HepG2 (cell line): ENCODE results near the gene SLC6A6. TPM values are rescaled to one million over a fixed set of nuclear protein-coding genes. Genes with fewer than 3 reads are reported as not detected.
A peak's percentile ranks its signal among the peaks of the same experiment; 100 is the strongest.

Source experiments
- ATAC-seq: fragments of 200-7000 bp; cut with Tn5 transposase; 3 replicates; pipeline ENCODE4 v1.9.1; 2020; ENCODE audit warnings: mild to moderate bottlenecking, moderate library complexity
- BruUV-seq: library from RNA; stranded (reverse); fragments of 400-500 nt; replicated peaks from 2 replicates; lab custom pipeline; 2021; lab: Mats Ljungman, UMichigan
- CTCF ChIA-PET: fragments of 300-600 bp; formaldehyde crosslinking; extraction: SDS; loops from one replicate; lab custom pipeline; 2021; ENCODE audit warnings: low total read pairs, inconsistent platforms, low intra/inter-chr PET ratio; lab: Yijun Ruan, JAX
- POLR2A ChIA-PET: fragments of 350-600 bp; sonication (Branson Sonifier 250); formaldehyde crosslinking; loops from one replicate; lab custom pipeline; 2020; ENCODE audit warnings: antibody characterized with exemption, inconsistent platforms; lab: Yijun Ruan, JAX
- DNase-seq: peaks from one replicate; pipeline ENCODE4 v3.0.0-alpha.2; 2015; ENCODE audit warnings: low spot score
- FAIRE-seq: peaks from 3 replicates; lab custom pipeline; 2011; peaks lifted over from hg19 to GRCh38; lab: Jason Lieb, UNC
- H2AFZ ChIP-seq: one replicate; pipeline ENCODE4 v1.6.1; 2011; ENCODE audit warnings: low read length, inconsistent platforms
- H3K27ac ChIP-seq: fragments of 300-600 bp; 3 replicates; pipeline ENCODE4 v1.8.0; 2011; ENCODE audit warnings: mixed run types, mild to moderate bottlenecking, mixed read lengths, low read length, inconsistent platforms; ENCODE audit not compliant: insufficient read depth; ENCODE audit errors: extremely low read length
- H3K27me3 ChIP-seq, 2 experiments: fragments of 200-600 bp in 1 of 2; 2 replicates in 1 of 2; 3 replicates in 1 of 2; pipeline versions ENCODE4 v1.6.0 to v1.8.0; 2011; ENCODE audit warnings: low read length in 2 of 2, mild to moderate bottlenecking in 2 of 2, moderate library complexity in 2 of 2, inconsistent platforms in 1 of 2; ENCODE audit not compliant: insufficient read depth in 2 of 2, control insufficient read depth in 1 of 2
- H3K36me3 ChIP-seq, 2 experiments: fragments of 200-600 bp in 1 of 2; replicated peaks in 1 of 2; 2 replicates in 1 of 2; 3 replicates in 1 of 2; pipeline versions ENCODE4 v1.5.1 to v1.8.0; 2011; ENCODE audit warnings: low read length in 2 of 2, inconsistent platforms in 1 of 2; ENCODE audit not compliant: insufficient read depth in 2 of 2, control insufficient read depth in 1 of 2
- H3K4me1 ChIP-seq: 2 replicates; pipeline ENCODE4 v1.5.1; 2012; ENCODE audit warnings: low read length, inconsistent platforms; ENCODE audit not compliant: insufficient read depth
- H3K4me2 ChIP-seq: 2 replicates; pipeline ENCODE4 v1.6.0; 2011; ENCODE audit warnings: low read depth, low read length, inconsistent platforms
- H3K4me3 ChIP-seq, 3 experiments: fragments of 200-600 bp in 1 of 3; sonication (generic), shearing (Covaris generic) in 1 of 3; replicated peaks in 1 of 3; 2 replicates each; pipeline ENCODE4 v1.5.1; 2011 to 2016; ENCODE audit warnings: low read length in 3 of 3, inconsistent platforms in 2 of 3, low read depth in 2 of 3, mild to moderate bottlenecking in 2 of 3, control low read depth in 1 of 3, mixed read lengths in 1 of 3; ENCODE audit not compliant: insufficient read depth in 1 of 3
- H3K79me2 ChIP-seq: one replicate; pipeline ENCODE4 v1.6.1; 2011; ENCODE audit warnings: low read length, inconsistent platforms; ENCODE audit not compliant: insufficient read depth
- H3K9ac ChIP-seq: 2 replicates; pipeline ENCODE4 v1.6.0; 2011; ENCODE audit warnings: mild to moderate bottlenecking, low read depth, low read length, inconsistent platforms; ENCODE audit not compliant: insufficient read depth
- H3K9me3 ChIP-seq: 2 replicates; pipeline ENCODE4 v1.5.1; 2012; ENCODE audit warnings: mild to moderate bottlenecking, low read length
- H4K20me1 ChIP-seq: 2 replicates; pipeline ENCODE4 v1.6.0; 2011; ENCODE audit warnings: inconsistent platforms, mild to moderate bottlenecking, low read length, moderate library complexity; ENCODE audit not compliant: insufficient read depth
- ZNF768 ChIP-seq: sonication (generic); formaldehyde crosslinking; IDR thresholded peaks from 2 replicates; pipeline ENCODE4 v1.4.0; 2020; ENCODE audit warnings: missing genetic modification reagents
- WGBS: methylation state at CpG from one replicate; pipeline ENCODE4 v1.1.6; 2017; ENCODE audit warnings: low lambda C conversion rate; 5-methylcytosine and 5-hydroxymethylcytosine counted together
- in situ Hi-C: cut with HindIII; loops from 2 replicates; pipeline ENCODE4 v1.10.0; 2017; ENCODE audit warnings: low pct_unique_long_range_greater_than_20kb; ENCODE audit not compliant: extremely low pct_ligation_motif_present
- intact Hi-C: fragments of 100-400 bp; cut with micrococcal nuclease; formaldehyde crosslinking; loops from one replicate; pipeline ENCODE4 v1.10.0; 2022; ENCODE audit not compliant: unreplicated experiment
- polyA plus RNA-seq, 8 experiments: library from polyadenylated mRNA; depleted of rRNA in 3 of 8; stranded (reverse) in 7 of 8; unstranded in 1 of 8; fragments of >200 nt; fragmentation: Illumina TruSeq in 4 of 8; extraction: Trizol in 4 of 8; gene quantifications; 2 replicates each; pipeline versions ENCODE4 v1.2.1 to v1.2.3, GENCODE V29; 2011 to 2016; ENCODE audit warnings: low read depth in 4 of 8, missing spikeins in 1 of 8, mixed read lengths in 1 of 8; ENCODE audit not compliant: insufficient read depth in 1 of 8
- total RNA-seq, 5 experiments: library from RNA; depleted of rRNA; stranded (reverse); fragments of >200 nt; fragmentation: Illumina TruSeq; extraction: Trizol; gene quantifications; 2 replicates each; pipeline ENCODE4 v1.2.3, GENCODE V29; 2016; ENCODE audit warnings: low read depth in 1 of 5
- TF ChIP-seq, protein P1 (sequence below): sonication (generic); formaldehyde crosslinking; IDR thresholded peaks from 2 replicates; pipeline ENCODE4 v1.5.0; 2020; ENCODE audit warnings: missing genetic modification reagents
- TF ChIP-seq, protein P2 (sequence below): sonication (generic); formaldehyde crosslinking; IDR thresholded peaks from 2 replicates; pipeline ENCODE4 v1.9.0; 2021; ENCODE audit warnings: missing genetic modification reagents, borderline replicate concordance

SLC6A6 gene
- total and polyA plus RNA-seq, 2 of the 13 experiments (the other 11 are each of a cell fraction or from before 2014, with no cell fraction given), result 14.1 to 20.7 TPM

DNA sequence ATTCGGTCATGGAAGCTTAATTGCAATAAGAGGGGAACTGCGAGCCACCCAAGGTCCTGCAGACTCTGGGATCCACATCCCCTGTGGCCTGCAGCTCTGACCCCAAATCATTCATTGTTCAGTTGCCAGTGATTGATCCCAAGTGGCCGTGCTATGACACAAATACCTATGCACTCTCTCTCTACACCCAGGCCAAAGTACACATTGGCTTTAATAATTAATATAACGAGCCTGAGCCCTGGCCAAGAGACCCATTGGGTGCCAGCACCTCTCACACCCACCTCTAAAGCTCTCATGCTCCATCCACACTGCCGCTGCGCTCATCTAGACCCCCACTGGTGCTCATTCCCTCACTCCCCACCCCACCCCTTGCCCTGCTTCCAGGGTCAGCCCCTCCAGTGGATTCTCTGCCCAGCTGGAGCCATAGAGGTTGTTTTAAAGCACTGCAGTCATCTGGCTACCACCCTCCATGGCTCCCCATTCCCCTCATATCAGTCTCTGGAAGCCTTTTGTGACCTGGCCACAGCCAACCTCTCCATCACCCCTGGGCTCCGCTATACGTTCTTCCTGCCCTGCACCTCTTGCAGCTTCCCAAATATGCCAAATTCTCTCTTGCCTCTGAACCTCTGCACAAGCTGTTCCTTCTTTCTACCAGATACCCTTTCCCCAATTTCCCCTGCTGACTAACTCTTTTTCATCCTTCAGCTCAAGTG is 37.7 kb upstream of the SLC6A6 start (continued):
- TF ChIP-seq, protein P1, sequence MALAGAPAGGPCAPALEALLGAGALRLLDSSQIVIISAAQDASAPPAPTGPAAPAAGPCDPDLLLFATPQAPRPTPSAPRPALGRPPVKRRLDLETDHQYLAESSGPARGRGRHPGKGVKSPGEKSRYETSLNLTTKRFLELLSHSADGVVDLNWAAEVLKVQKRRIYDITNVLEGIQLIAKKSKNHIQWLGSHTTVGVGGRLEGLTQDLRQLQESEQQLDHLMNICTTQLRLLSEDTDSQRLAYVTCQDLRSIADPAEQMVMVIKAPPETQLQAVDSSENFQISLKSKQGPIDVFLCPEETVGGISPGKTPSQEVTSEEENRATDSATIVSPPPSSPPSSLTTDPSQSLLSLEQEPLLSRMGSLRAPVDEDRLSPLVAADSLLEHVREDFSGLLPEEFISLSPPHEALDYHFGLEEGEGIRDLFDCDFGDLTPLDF, result no peak

DNA sequence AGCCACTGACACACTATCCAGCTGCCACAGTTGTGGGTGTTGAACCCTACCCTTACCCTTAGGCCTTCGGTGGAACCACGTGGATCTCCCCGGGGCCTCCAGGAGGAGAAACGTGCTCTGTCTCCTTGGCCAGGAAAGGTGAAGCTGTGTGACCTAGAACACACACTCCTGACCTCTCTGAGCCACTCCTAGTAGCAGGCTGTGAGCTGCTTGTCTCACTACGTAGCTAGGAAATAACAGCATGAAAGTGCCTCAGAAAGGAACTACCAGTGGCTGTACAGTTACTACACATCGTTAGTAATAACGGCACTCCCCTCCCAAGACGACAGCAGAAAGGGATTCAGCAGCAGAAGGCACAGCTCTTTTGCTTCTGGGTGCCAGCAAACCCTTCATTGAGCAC is 36.2 kb upstream of the SLC6A6 start:
- CTCF ChIA-PET, result no interaction called here
- Histone ChIP-seq H3K4me2 (no peak overlapping the region), H3K27me3 (peaks cover 3 to 23% of the 10 kb centered on the region in 2 experiments; a peak in 3 of 5 replicates), H3K79me2 (no peaks in the 10 kb centered on the region), H3K9me3 (no peaks in the 10 kb centered on the region), H3K4me3 (no peak overlapping the region), H3K36me3 (no peaks in the 10 kb centered on the region), H3K4me1 (peaks cover 20% of the 10 kb centered on the region), H3K27ac (no peak overlapping the region), H3K9ac (no peak overlapping the region), H2AFZ (no peak overlapping the region)
- FAIRE-seq, result no peak
- whole genome bisulfite sequencing, result 15% methylated on average over 4 of the region's 8 CpGs
- BruUV-seq, result no TSS peak
- POLR2A ChIA-PET, result no interaction called here
- intact Hi-C loops, result no loop called here
- ATAC-seq, result no peak
- in situ Hi-C loops, result no loop called here
- TF ChIP-seq ZNF768 (CRISPR knock-in tag), result peak; percentile 49
- TF ChIP-seq, protein P2, sequence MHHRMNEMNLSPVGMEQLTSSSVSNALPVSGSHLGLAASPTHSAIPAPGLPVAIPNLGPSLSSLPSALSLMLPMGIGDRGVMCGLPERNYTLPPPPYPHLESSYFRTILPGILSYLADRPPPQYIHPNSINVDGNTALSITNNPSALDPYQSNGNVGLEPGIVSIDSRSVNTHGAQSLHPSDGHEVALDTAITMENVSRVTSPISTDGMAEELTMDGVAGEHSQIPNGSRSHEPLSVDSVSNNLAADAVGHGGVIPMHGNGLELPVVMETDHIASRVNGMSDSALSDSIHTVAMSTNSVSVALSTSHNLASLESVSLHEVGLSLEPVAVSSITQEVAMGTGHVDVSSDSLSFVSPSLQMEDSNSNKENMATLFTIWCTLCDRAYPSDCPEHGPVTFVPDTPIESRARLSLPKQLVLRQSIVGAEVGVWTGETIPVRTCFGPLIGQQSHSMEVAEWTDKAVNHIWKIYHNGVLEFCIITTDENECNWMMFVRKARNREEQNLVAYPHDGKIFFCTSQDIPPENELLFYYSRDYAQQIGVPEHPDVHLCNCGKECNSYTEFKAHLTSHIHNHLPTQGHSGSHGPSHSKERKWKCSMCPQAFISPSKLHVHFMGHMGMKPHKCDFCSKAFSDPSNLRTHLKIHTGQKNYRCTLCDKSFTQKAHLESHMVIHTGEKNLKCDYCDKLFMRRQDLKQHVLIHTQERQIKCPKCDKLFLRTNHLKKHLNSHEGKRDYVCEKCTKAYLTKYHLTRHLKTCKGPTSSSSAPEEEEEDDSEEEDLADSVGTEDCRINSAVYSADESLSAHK (CRISPR knock-in tag), result no peak
- TF ChIP-seq, all 625 proteins: peak for 1
- no peaks in the 10 kb centered on the region for H4K20me1 ChIP-seq
- DNase-seq, result no peak
